ENCODE data around the gene LARGE1.

DNA sequence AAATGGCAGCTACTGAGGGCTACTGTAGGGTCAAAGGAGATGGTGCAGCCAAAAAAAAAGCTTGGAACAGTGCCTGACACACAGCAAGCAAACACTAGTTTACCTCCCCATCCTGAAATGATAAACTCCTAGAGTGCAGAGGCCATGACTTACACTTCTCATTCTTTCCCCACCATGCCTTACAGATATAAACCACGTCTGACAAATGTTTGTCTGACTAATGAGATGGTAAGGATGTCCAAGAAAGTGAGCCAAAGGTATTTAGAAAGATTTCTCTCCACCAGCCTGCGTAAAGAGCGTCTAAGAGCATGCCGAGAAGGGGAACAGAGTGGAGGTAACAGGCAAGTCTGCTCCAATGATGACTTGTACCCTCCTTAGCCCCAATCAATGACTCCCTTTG, 99.0 kb downstream of the LARGE1 start:
- no peak for TF ChIP-seq YY1 (IDR thresholded peaks at IDR 0.05; ENCODE audit: low read depth)
- TF ChIP-seq ZBTB7A (IDR thresholded peaks at IDR 0.05; ENCODE audit: low read depth): no peak
- TF ChIP-seq FOXM1 (IDR thresholded peaks at IDR 0.05; ENCODE audit: borderline replicate concordance, low read depth): no peak
- no peak for TF ChIP-seq RAD21 (IDR thresholded peaks at IDR 0.05; ENCODE audit: low read depth)
- no peak for TF ChIP-seq TAF1 (IDR thresholded peaks at IDR 0.05; ENCODE audit: low read depth)
- no peak for TF ChIP-seq CREB1 (IDR thresholded peaks at IDR 0.05; ENCODE audit: low read depth)
- TF ChIP-seq, protein P1, sequence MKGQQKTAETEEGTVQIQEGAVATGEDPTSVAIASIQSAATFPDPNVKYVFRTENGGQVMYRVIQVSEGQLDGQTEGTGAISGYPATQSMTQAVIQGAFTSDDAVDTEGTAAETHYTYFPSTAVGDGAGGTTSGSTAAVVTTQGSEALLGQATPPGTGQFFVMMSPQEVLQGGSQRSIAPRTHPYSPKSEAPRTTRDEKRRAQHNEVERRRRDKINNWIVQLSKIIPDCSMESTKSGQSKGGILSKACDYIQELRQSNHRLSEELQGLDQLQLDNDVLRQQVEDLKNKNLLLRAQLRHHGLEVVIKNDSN (IDR thresholded peaks at IDR 0.05): no peak
- TF ChIP-seq EP300 (IDR thresholded peaks at IDR 0.05; ENCODE audit: borderline replicate concordance): no peak
- TF ChIP-seq, protein P2, sequence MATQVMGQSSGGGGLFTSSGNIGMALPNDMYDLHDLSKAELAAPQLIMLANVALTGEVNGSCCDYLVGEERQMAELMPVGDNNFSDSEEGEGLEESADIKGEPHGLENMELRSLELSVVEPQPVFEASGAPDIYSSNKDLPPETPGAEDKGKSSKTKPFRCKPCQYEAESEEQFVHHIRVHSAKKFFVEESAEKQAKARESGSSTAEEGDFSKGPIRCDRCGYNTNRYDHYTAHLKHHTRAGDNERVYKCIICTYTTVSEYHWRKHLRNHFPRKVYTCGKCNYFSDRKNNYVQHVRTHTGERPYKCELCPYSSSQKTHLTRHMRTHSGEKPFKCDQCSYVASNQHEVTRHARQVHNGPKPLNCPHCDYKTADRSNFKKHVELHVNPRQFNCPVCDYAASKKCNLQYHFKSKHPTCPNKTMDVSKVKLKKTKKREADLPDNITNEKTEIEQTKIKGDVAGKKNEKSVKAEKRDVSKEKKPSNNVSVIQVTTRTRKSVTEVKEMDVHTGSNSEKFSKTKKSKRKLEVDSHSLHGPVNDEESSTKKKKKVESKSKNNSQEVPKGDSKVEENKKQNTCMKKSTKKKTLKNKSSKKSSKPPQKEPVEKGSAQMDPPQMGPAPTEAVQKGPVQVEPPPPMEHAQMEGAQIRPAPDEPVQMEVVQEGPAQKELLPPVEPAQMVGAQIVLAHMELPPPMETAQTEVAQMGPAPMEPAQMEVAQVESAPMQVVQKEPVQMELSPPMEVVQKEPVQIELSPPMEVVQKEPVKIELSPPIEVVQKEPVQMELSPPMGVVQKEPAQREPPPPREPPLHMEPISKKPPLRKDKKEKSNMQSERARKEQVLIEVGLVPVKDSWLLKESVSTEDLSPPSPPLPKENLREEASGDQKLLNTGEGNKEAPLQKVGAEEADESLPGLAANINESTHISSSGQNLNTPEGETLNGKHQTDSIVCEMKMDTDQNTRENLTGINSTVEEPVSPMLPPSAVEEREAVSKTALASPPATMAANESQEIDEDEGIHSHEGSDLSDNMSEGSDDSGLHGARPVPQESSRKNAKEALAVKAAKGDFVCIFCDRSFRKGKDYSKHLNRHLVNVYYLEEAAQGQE (IDR thresholded peaks at IDR 0.05; ENCODE audit: low read depth): no peak
- TF ChIP-seq, protein P3, sequence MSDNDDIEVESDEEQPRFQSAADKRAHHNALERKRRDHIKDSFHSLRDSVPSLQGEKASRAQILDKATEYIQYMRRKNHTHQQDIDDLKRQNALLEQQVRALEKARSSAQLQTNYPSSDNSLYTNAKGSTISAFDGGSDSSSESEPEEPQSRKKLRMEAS (IDR thresholded peaks at IDR 0.05): no peak
- TF ChIP-seq CEBPB (IDR thresholded peaks at IDR 0.05): no peak
- TF ChIP-seq TEAD4 (IDR thresholded peaks at IDR 0.05): no peak
- no peak for TF ChIP-seq EGR1 (IDR thresholded peaks at IDR 0.05)
